ENCODE measurements around the gene MB. TPM values are rescaled to one million over a fixed set of nuclear protein-coding genes. Genes with fewer than 3 reads are reported as not detected.

Gene MB
- total RNA-seq, 1 experiment from 2014 or later, result not detected

DNA sequence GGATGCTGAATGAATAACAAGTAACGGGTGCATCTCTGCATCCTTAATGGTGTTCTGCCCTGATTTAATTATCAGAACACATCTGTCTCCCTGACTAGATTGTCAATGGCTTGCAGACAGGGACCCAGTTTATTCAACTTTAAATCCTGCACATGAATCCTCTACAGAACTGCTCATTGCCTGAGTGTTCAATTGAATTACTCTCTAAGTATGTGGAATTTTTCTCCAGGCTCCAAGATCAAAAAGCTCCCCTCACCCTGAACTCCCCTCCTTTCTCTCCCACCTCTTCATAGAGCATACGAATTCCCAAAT is 11.8 kb downstream of the MB start:
- no peak for DNase-seq (ENCODE audit: low read depth, low spot score)
- in situ Hi-C loops (cut with HindIII; ENCODE audit: low pct_unique_long_range_greater_than_20kb, low sequenced_read_pairs), result no loop called here

DNA sequence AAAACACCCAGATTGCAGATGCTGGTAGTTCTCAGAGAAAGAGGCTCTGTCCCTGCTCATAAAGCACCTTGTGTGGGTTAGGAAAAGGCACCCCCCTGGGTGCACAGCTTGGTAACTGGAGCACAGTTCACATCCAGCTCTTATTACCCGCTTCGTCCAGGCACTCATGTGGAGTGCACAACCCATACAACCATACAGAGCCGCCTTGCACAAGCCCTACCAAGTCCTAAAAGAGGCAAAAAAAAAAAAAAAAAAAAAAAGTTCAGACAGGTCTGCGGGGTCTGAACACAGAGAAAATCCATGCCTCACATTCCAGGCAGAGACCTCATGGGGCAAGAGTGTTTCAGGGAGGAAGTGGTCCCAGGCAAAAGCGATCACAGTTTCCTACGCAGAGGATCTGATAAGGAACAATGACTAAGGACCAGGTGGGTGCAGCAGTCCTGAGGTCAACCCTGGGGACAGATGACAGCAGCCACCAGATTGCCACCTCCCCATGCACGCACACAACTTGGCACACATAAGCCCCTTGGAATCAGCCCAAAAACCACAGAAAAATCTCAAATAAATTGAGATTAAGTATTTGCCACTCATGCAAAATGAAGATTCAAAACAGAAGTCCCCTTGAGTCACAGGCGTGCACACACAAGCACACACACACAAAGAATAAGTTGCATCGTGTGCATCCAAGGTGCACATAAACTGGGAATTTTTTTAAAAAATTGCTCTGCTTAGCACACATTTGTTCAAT is 12.3 kb downstream of the MB start:
- DNase-seq (ENCODE audit: low read depth, low spot score), result no peak
- in situ Hi-C loops (cut with HindIII; ENCODE audit: low pct_unique_long_range_greater_than_20kb, low sequenced_read_pairs), result no loop called here

DNA sequence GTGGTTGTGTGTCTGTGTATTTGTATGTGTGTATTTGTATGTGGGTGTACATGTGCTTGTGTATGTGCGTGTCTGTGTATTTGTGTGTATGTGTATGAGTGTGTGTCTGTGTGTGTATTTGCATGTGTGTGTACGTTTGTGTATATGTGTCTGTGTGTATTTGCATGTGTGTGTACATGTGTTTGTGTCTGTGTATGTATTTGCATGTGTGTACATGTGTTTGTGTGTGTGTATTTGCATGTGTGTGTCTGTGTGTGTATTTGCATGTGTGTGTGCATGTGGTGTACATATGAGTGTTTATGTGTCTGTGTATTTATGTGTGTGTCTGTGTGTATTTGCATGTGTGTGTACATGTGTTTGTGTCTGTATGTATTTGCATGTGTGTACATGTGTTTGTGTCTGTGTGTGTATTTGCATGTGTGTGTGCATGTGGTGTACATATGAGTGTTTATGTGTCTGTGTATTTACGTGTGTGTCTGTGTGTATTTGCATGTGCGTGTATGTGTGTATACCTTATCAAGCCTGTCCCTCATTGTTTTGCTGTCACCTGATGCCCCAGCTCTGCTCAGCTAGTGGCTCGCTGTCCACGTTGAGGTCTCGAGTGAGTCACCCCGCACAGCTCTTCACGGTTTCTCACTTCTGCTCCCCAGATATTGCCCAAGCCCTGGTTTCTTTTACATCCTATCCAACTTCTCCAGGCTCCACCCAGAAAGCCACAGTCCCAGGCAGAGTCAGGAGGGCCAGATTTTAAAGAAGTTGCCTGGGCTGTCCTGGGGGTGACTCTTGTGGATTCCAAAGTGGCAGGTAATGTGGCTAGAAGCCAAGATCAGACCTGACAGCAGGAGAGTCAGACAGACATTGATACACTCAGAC is 15.2 kb downstream of the MB start:
- in situ Hi-C loops (cut with HindIII; ENCODE audit: low pct_unique_long_range_greater_than_20kb, low sequenced_read_pairs), result no loop called here
- DNase-seq (ENCODE audit: low read depth, low spot score), result no peak

DNA sequence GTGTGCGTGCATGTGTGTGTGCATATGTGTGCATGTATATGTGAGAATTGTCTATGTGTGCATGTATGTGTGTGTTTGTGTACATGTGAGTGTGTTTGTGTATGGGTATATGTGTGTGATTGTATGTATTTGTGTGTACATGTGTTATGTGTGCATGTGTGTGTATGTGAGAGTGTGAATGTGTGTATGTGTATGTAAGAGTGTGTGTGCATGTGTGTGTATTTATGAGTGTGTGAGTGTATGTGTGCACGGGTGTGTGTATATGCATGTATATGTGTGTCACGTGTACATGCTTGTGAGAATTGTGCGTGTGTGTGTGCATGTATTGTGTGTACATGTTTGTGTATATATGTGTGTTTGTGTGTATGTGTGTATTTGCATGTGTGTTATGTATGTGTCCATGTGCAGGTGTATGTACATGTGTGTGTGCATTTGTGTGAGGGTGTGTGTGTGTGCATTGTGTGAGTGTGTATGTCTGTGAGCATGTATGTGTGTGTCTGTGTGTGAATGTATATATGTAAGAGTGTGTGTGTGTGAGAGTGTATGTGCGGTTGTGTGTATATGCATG is 16.0 kb downstream of the MB start:
- no peak for DNase-seq (ENCODE audit: low read depth, low spot score)
- in situ Hi-C loops (cut with HindIII; ENCODE audit: low pct_unique_long_range_greater_than_20kb, low sequenced_read_pairs), result no loop called here

DNA sequence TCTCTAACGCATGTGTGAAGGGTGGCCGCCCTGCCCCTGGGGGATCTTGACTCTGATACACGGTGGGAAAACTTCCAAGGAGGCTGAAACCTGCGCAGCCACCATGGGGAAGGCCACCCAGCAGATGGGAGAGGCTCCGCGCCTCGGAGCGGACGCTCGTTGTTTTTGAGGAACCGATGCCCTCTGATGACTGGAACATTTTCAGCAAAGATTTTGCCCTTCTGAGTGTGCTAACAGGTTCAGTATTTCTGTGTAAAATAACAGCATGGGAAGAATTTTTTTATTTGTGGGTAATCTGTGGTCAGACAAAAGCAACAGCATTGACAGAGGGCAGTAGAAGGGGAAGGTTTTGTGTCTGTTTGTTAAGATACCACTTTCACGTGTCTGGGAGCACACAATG is 16.7 kb downstream of the MB start:
- DNase-seq (ENCODE audit: low read depth, low spot score), result no peak
- in situ Hi-C loops (cut with HindIII; ENCODE audit: low pct_unique_long_range_greater_than_20kb, low sequenced_read_pairs), result no loop called here

DNA sequence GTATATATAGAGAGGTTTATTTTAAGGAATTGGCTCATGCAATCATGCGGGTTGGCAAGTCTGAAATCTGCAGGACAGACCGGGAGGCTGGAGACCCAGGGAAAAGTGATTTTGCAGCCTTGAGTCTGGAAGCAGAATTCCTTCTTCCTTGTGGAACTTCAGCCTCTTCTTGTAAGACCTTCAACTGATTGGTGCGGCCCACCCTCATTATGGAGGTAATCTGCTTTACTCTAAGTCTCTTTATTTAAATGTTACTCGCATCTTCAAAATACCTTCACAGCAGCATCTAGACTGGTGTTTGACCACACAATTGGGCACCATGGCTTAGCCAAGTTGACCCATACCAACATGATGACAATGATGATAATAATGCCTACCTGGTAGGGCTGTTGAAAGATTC is 17.8 kb downstream of the MB start:
- no peak for DNase-seq (ENCODE audit: low read depth, low spot score)
- in situ Hi-C loops (cut with HindIII; ENCODE audit: low pct_unique_long_range_greater_than_20kb, low sequenced_read_pairs), result no loop called here

DNA sequence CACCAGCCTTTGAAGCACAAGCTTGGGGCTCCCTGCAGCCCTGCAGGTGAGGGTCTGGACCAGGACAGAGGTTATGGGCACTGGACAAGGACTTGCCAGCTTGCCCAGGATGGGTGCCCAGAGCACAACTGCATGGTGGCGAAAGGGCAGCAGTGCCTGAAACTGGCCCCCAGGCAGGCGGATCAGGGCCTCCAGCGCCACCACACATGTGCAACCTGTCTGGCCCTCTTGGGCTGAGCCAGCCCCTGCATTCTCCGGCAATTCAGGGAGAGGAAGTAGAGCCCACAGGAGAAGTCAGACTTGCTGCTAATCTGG is 18.8 kb downstream of the MB start:
- in situ Hi-C loops (cut with HindIII; ENCODE audit: low pct_unique_long_range_greater_than_20kb, low sequenced_read_pairs), result no loop called here
- DNase-seq (ENCODE audit: low read depth, low spot score), result no peak

DNA sequence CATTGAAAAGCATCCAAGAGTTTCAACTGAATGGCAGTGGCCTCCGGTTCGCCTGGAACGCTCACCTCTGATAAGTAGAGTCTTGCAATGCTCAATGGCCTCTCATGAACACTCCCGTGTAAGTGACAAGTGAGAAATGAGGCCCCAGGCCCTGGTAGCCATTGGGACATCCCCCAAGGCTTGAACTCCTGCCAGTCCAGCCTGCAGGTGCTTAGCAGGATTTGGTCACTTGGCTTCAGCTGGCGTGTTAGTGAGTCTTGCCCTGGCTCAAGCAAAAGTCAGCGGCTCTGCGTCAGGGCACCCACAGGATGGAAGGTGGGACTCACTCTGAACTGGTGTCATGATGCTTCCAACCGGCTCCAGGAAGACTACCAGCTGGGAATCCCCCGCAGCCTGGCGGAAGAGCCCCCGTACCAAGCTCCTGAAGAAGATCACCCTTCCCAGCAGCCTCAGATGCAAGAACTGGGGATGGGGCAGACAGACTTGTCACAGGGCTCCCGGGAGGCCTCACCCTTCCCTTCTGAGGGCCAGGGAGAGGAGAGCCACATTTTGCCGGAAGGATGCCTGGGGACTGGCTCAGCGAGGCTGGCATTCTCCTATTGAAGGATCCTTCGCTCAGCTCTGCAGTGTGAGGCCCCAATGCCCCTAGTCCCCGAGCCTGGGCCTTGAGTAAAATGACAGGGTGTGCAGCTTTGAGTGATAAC is 19.3 kb downstream of the MB start:
- in situ Hi-C loops (cut with HindIII; ENCODE audit: low pct_unique_long_range_greater_than_20kb, low sequenced_read_pairs), result no loop called here
- DNase-seq (ENCODE audit: low read depth, low spot score), result no peak

DNA sequence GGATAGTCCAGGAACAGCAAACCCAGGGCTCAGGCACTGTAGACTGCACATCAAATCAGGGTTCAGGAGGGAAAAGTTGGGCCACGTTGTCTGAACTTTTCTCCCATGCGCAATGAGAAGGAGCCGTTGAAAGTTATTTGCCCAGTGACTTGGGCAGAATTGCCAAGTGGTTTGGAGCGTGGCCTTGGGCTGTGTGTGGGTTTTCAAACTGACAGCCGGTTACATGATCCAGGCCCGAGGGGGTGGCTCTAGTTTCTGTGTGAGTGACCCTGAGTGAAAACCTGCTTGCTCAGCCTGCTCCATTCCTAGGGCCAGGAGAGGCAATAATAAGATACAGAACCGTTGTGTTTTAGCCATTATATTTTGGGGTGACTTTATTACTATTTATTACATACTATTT is 20.3 kb downstream of the MB start:
- no peak for DNase-seq (ENCODE audit: low read depth, low spot score)
- in situ Hi-C loops (cut with HindIII; ENCODE audit: low pct_unique_long_range_greater_than_20kb, low sequenced_read_pairs), result no loop called here

DNA sequence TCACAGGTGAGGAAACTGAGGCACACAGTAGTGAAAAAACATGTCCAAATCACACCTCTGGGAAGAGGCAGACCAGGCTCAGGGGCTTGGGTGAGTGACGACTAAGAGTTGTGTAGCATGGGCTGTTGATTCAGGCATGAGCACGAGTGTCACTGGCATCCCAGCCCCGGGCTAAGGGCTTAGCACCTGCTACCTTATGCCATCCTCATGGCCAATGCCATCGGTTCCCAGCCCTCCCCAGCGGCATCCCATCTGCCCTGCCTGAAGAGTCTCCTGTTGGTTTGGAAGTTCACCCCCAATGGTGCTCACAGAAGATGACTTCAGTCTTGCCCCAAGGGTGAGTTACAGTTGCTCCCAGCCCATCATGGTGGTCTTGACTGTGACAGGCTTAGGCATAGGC is 22.4 kb downstream of the MB start:
- in situ Hi-C loops (cut with HindIII; ENCODE audit: low pct_unique_long_range_greater_than_20kb, low sequenced_read_pairs), result no loop called here
- no peak for DNase-seq (ENCODE audit: low read depth, low spot score)

DNA sequence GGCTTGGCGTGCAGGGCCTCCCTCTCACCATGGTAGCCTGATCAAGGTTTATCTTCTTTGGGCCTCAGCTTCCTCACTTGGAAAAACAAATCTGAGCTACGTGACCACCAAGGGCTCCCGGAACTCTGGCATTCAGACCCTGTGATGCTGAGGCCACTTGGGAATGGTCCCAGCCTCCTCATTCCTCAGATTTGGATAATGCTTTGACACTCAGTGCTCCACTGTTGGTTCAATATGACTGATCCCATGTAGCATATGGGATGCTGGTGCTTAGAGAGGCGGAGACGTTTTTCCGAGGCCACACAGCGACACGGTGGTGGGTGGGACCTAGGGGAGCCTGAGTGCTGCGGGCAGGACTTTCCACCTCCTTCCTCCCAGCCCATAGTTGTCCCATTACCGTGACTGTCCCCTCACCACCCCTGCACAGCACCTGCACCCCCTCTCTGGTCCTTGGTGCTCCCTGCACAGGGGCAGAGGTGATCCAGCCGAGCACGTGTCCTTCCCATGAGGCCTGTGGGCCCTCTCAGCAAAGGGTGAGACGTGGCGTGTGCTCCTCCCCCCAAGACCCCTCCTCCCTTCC is 23.1 kb downstream of the MB start:
- DNase-seq (ENCODE audit: low read depth, low spot score), result no peak
- in situ Hi-C loops (cut with HindIII; ENCODE audit: low pct_unique_long_range_greater_than_20kb, low sequenced_read_pairs), result no loop called here

DNA sequence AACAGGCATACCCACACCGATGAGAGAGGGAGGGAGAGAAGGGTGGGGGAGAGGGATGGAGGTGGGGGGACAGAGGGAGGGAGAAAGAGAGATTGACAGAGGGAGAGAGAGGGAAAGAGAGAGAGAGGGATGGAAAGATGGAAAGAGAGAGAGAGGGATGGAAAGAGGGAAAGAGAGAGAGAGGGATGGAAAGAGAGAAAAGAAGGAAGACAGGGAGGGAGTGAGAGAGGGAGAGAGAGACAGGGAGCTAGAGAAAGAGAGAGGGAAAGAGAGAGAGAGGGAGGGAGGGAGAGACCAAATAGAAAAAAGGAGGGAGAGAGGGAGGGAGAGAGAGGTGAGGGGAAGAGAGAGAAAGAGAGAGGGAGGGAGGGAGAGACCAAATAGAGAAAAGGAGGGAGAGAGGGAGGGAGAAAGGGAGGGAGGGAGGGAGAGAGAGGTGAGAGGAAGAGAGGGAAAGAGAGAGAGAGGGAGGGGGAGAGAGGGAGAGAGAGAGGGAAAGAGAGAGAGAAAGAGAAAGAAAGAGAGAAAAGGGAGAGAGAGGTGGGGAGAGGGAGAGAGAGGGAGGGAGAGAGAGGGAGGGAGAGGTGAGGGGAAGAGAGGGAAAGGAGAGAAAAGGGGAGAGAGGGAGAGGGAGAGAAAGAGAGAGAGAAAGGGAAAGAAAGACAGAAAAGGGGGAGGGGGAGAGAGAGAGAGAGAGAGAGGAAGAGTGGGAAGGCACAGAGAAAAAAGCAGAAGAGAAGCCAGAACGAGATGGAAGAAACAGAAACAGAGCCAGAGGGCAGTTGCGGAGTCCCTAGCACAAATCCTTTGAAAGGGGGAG is 23.8 kb downstream of the MB start:
- no peak for DNase-seq (ENCODE audit: low read depth, low spot score)
- in situ Hi-C loops (cut with HindIII; ENCODE audit: low pct_unique_long_range_greater_than_20kb, low sequenced_read_pairs), result no loop called here

DNA sequence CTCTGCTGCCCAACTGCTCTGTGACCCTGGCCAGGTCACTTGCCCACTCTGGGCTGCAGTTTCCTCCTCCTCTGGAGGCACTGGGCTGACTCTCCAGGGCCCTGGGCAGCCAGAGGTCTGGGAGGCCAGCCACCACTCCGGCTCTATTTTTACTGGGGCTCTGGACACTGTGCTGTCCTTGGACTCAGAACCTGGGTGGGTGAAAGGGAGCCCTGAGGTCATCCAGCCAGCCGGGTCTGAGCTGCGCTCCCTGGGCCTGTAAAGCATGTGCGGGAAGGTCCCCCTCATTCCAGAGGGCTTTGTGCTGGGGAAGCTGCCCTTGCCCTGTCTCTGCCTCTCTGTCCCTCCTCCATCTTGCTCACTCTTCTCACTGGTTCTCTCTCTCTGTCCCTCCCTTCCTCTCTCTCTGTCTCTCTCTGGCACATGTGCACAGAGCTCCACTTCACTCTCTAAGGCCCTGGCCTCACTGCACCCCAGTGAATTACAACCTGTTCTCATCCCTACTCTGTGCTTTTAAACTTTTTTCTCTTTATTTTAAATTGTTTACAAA is 24.6 kb downstream of the MB start:
- in situ Hi-C loops (cut with HindIII; ENCODE audit: low pct_unique_long_range_greater_than_20kb, low sequenced_read_pairs), result no loop called here
- DNase-seq (ENCODE audit: low read depth, low spot score), result no peak

DNA sequence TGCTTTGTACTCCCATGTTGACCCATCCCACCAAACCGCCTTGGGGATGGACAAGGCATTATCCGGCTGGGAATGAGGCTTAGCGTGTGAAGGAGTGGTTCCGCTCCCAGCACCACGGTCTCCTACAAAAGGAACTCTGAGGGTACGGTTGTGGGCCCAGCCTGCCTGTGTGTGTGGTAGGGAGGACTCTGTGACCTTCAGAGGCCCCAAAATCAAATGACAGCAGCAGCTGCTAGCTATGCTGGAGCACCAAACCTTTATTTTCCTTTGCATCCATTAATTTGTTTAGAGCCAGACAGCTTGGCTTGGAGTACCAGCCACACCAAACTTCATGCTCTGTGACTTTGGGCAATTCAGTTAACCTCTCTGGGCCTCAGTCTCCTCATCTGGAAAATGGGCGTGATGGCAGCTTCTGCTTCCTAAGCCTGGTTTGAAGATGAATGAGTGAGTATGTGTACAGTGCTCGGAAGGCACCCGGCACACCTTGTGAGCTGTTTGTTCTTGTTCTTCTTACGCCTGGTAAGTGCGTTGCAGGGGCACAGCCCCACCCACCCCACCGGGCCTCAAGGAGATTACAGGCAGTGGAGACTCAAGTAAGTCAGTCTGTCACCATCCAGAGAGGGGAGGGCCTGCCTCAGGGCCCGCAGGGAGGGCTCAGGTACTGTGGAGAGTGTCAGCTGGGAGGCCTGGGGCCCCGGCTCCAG is 25.3 kb downstream of the MB start:
- in situ Hi-C loops (cut with HindIII; ENCODE audit: low pct_unique_long_range_greater_than_20kb, low sequenced_read_pairs), result no loop called here
- no peak for DNase-seq (ENCODE audit: low read depth, low spot score)

DNA sequence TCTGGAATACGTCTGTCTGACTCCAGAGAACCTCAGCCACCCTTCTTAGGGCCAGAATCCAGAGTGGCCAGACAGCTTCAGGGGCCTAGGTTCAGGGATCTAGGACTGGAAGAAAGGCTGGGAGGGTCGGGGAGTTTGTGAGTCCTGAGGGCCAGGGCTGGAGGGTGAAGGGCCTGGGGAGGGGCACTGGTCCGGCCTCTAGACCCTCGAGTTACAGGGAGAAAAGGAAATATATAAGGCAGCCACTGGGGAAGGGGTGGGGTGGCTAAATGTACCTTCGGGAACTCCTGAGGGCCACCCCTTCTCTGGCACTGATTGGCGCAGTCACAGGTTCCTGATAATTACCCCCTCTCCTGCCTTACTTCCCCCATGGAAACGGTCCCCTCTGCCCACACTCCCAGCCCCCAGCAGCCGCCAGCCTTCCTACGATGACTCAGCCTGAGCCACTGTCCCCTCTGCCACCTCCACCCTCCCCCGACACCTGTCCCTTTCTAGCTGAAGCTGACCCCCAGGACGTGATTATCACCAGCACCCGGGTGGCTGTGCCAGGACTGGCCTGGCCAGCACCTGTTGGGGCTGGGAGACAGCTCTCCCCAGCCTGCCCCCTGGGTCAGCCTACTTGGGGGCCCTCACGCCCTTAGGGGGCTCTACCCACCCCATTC is 26.4 kb downstream of the MB start:
- in situ Hi-C loops (cut with HindIII; ENCODE audit: low pct_unique_long_range_greater_than_20kb, low sequenced_read_pairs), result no loop called here
- no peak for DNase-seq (ENCODE audit: low read depth, low spot score)

DNA sequence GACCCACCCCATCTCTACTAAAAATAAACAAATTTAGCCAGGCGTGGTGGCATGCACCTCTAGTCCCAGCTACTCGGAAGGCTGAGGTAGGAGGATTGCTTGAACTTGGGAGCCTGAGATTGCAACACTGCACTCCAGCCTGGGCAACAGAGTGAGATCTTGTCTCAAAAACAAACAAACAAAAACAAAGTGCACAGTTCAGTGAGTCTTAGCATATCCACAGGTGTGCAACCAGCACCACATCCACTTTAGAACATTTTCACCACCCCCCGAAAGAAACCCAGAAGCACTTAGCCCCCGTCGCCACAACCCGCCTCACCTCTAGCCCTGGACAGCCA is 27.4 kb downstream of the MB start:
- in situ Hi-C loops (cut with HindIII; ENCODE audit: low pct_unique_long_range_greater_than_20kb, low sequenced_read_pairs), result no loop called here
- no peak for DNase-seq (ENCODE audit: low read depth, low spot score)
